ENCODE measurements around the gene PALM3.

- TF ChIP-seq CREB5 (CRISPR knock-in tag; IDR thresholded peaks at IDR 0.05; ENCODE audit: low read depth) (no peak), ZFP3 (CRISPR knock-in tag; IDR thresholded peaks at IDR 0.05) (no peak), ARNTL (CRISPR knock-in tag; IDR thresholded peaks at IDR 0.05; ENCODE audit: borderline replicate concordance, low read depth) (no peak), ZFP30 (CRISPR knock-in tag; IDR thresholded peaks at IDR 0.05) (no peak), POU6F1 (CRISPR knock-in tag; IDR thresholded peaks at IDR 0.05; ENCODE audit: borderline replicate concordance, low read depth) (no peak), CSRNP3 (CRISPR knock-in tag; IDR thresholded peaks at IDR 0.05) (no peak), TSHZ2 (CRISPR knock-in tag; IDR thresholded peaks at IDR 0.05) (no peak), ZNF565 (CRISPR knock-in tag; conservative IDR thresholded peaks at IDR 0.05; ENCODE audit: low read depth) (no peak)
These were observed 5.0 kb downstream of the PALM3 start for GRCh38 chr19:14056741-14057356.

All from SK-N-SH treated with all-trans-retinoic acid at 6 μM for 48 hours (cell line).